Peyer's patch (tissue), 4 donors: ENCODE data around the gene BANF1.

ENCODE experiments used
- POLR2A ChIP-seq, 2 donors: fragments of 450-650 bp; IDR thresholded peaks; one replicate each; pipeline ENCODE4 v1.5.1; 2017; ENCODE audit warnings: antibody characterized with exemption in 2 of 2, mild to moderate bottlenecking in 2 of 2, moderate library complexity in 2 of 2
- TF ChIP-seq, protein P1 (sequence below), 6 experiments: fragments of 450-650 bp in 4 of 6; fragments of 200-600 bp in 2 of 6; sonication (generic) in 1 of 6; IDR thresholded peaks; one replicate each; pipeline ENCODE4 v1.5.1; 2017 to 2019; ENCODE audit warnings: antibody characterized with exemption in 6 of 6, mild to moderate bottlenecking in 3 of 6, moderate library complexity in 1 of 6

DNA sequence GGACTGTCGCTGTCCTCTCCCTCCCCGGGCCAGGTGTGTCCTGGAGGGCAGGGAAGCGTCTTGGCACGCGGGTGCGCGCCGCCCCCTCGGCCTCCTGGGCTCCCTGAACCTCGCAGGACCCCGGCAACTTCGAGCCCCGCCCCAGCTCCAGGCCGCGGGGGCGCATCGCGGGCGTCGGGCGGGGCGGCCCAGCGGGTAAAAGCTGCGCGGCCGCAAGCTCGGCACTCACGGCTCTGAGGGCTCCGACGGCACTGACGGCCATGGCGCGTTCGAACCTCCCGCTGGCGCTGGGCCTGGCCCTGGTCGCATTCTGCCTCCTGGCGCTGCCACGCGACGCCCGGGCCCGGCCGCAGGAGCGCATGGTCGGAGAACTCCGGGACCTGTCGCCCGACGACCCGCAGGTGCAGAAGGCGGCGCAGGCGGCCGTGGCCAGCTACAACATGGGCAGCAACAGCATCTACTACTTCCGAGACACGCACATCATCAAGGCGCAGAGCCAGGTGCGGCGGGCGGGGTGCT, 9.5 kb downstream of the BANF1 start, which contains the start of gene CST6:
- TF ChIP-seq, protein P1, sequence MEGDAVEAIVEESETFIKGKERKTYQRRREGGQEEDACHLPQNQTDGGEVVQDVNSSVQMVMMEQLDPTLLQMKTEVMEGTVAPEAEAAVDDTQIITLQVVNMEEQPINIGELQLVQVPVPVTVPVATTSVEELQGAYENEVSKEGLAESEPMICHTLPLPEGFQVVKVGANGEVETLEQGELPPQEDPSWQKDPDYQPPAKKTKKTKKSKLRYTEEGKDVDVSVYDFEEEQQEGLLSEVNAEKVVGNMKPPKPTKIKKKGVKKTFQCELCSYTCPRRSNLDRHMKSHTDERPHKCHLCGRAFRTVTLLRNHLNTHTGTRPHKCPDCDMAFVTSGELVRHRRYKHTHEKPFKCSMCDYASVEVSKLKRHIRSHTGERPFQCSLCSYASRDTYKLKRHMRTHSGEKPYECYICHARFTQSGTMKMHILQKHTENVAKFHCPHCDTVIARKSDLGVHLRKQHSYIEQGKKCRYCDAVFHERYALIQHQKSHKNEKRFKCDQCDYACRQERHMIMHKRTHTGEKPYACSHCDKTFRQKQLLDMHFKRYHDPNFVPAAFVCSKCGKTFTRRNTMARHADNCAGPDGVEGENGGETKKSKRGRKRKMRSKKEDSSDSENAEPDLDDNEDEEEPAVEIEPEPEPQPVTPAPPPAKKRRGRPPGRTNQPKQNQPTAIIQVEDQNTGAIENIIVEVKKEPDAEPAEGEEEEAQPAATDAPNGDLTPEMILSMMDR (IDR thresholded peaks at IDR 0.05) = no peak
- TF ChIP-seq POLR2A (IDR thresholded peaks at IDR 0.05) = no peak
